Measurements from ENCODE around the gene RASA3. TPM values are rescaled to one million over a fixed set of nuclear protein-coding genes. Genes with fewer than 3 reads are reported as not detected.

RASA3 gene
- total RNA-seq, 2 donors from 2014 or later = 10.2 to 13.2 TPM

GRCh38 chr13:114140906-114141250 is 8.5 kb upstream of the RASA3 start:
- Histone ChIP-seq H3K27ac (no peak overlapping the region), H3K27me3 (no peaks in the 10 kb centered on the region), H3K4me3 (no peak overlapping the region), H3K9me3 (no peaks in the 10 kb centered on the region), H3K36me3 (no peaks in the 10 kb centered on the region), H3K4me1 (peaks cover 0 to 7% of the 10 kb centered on the region in 2 donors)
- no peak for TF ChIP-seq CTCF (IDR thresholded peaks at IDR 0.05)
- DNase-seq (ENCODE audit: low spot score) = no peak

GRCh38 chr13:114140131-114140905 is 7.9 kb upstream of the RASA3 start:
- H3K36me3 ChIP-seq = no peaks in the 10 kb centered on the region
- no peaks in the 10 kb centered on the region for H3K9me3 ChIP-seq
- DNase-seq (ENCODE audit: low spot score) = no peak
- no peak overlapping the region for H3K4me3 ChIP-seq
- peaks cover 0 to 7% of the 10 kb centered on the region in 2 donors for H3K4me1 ChIP-seq
- no peak for TF ChIP-seq CTCF (IDR thresholded peaks at IDR 0.05)
- no peak overlapping the region for H3K27ac ChIP-seq
- H3K27me3 ChIP-seq = no peaks in the 10 kb centered on the region

- Histone ChIP-seq H3K27me3 (no peaks in the 10 kb centered on the region), H3K36me3 (no peaks in the 10 kb centered on the region), H3K27ac (no peak overlapping the region), H3K4me3 (no peak overlapping the region), H3K9me3 (no peaks in the 10 kb centered on the region), H3K4me1 (peaks cover 0 to 9% of the 10 kb centered on the region in 2 donors)
- TF ChIP-seq CTCF (IDR thresholded peaks at IDR 0.05) = no peak
- DNase-seq (ENCODE audit: low spot score) = no peak
These were observed 4.2 kb upstream of the RASA3 start for GRCh38 chr13:114136576-114136975.

GRCh38 chr13:114135731-114136171 is 3.3 kb upstream of the RASA3 start:
- no peak for TF ChIP-seq CTCF (IDR thresholded peaks at IDR 0.05)
- Histone ChIP-seq H3K9me3 (no peaks in the 10 kb centered on the region), H3K27ac (no peak overlapping the region), H3K27me3 (no peaks in the 10 kb centered on the region), H3K4me1 (peaks cover 0 to 17% of the 10 kb centered on the region in 2 donors), H3K4me3 (no peak overlapping the region), H3K36me3 (no peaks in the 10 kb centered on the region)
- no peak for DNase-seq (ENCODE audit: low spot score)

- Histone ChIP-seq H3K9me3 (no peaks in the 10 kb centered on the region), H3K27ac (peak overlapping the region in 1 of 2 donors; percentile 24), H3K4me3 (no peak overlapping the region), H3K36me3 (no peaks in the 10 kb centered on the region), H3K4me1 (peaks cover 0 to 24% of the 10 kb centered on the region in 2 donors), H3K27me3 (no peaks in the 10 kb centered on the region)
- TF ChIP-seq CTCF (IDR thresholded peaks at IDR 0.05) = no peak
- no peak for DNase-seq (ENCODE audit: low spot score)
These were observed 2.7 kb upstream of the RASA3 start for GRCh38 chr13:114134944-114135610.

Data from right atrium auricular region (tissue), 2 donors.